ENCODE measurements around the gene DDAH1. TPM values are rescaled to one million over a fixed set of nuclear protein-coding genes. Genes with fewer than 3 reads are reported as not detected.

DDAH1 gene
- total and polyA plus RNA-seq, 4 donors: 25.8 to 42.7 (median 31.7) TPM

GRCh38 chr1:85297855-85298629 is 166.9 kb downstream of the DDAH1 start:
- Histone ChIP-seq H3K27ac (ENCODE audit: low read depth in 1 of 2, low read length in 2 of 2) (peak overlapping the region; percentile 26 to 47), H3K4me1 (ENCODE audit: control insufficient read depth in 4 of 4, insufficient read depth in 4 of 4, low read length in 3 of 4) (no peaks in the 10 kb centered on the region), H3K9ac (ENCODE audit: low read depth in 1 of 2, low read length in 2 of 2) (no peak overlapping the region), H3K36me3 (ENCODE audit: control insufficient read depth in 4 of 4, insufficient read depth in 3 of 4, low read depth in 1 of 4, low read length in 3 of 4) (no peaks in the 10 kb centered on the region), H3K4me3 (ENCODE audit: low read depth in 1 of 3, low read length in 3 of 3) (no peak overlapping the region), H3K9me3 (ENCODE audit: control insufficient read depth in 4 of 4, low read length in 3 of 4) (no peaks in the 10 kb centered on the region), H3K27me3 (ENCODE audit: control insufficient read depth in 4 of 4, insufficient read depth in 4 of 4, low read length in 3 of 4) (no peaks in the 10 kb centered on the region)
- WGBS: 67% methylated on average over 11 of the region's 11 CpGs
- no peak for TF ChIP-seq ATF3 (IDR thresholded peaks at IDR 0.05)
- peak in 1 of 2 donors; percentile 23 for TF ChIP-seq GABPA (IDR thresholded peaks at IDR 0.05 in 1 of 2, conservative IDR thresholded peaks at IDR 0.05 in 1 of 2)
- peak; percentile 85 for TF ChIP-seq NR2F2 (IDR thresholded peaks at IDR 0.05)
- no peak for TF ChIP-seq HNF4A (conservative IDR thresholded peaks at IDR 0.05)
- no peak for TF ChIP-seq RAD21 (IDR thresholded peaks at IDR 0.05)
- no peak for TF ChIP-seq HNF4G (IDR thresholded peaks at IDR 0.05)
- TF ChIP-seq REST (IDR thresholded peaks at IDR 0.05): no peak
- no peak for TF ChIP-seq CTCF (IDR thresholded peaks at IDR 0.05; ENCODE audit: low read depth, low read length, missing input control)
- peak; percentile 29 for TF ChIP-seq SP1 (IDR thresholded peaks at IDR 0.05)
- TF ChIP-seq TAF1 (conservative IDR thresholded peaks at IDR 0.05): no peak
- TF ChIP-seq JUND (IDR thresholded peaks at IDR 0.05): peak; percentile 83 to 90
- TF ChIP-seq ZBTB33 (IDR thresholded peaks at IDR 0.05): no peak
- no peak for TF ChIP-seq MAX (IDR thresholded peaks at IDR 0.05)
- peak in 1 of 2 donors; percentile 45 for TF ChIP-seq RXRA (IDR thresholded peaks at IDR 0.05)
- TF ChIP-seq YY1 (IDR thresholded peaks at IDR 0.05): no peak
- no peak for TF ChIP-seq EGR1 (IDR thresholded peaks at IDR 0.05; ENCODE audit: low read depth in 2 of 2)
- TF ChIP-seq FOXA2 (IDR thresholded peaks at IDR 0.05): no peak
- TF ChIP-seq FOXA1 (IDR thresholded peaks at IDR 0.05): no peak
- no peak for DNase-seq (ENCODE audit: low spot score)
